NCI-H187 treated with DMSO at 0.1 percent for 48 hours (cell line): ENCODE data around the gene SLC22A13.
"Not testable (repeated sequence)": the region's sequence is repeated elsewhere in the genome, so short reads cannot be mapped to it uniquely, and the experiment has no call there.

Experiments used
- DNase-seq: peaks from one replicate; lab custom pipeline; 2025; lab: John Stamatoyannopoulos, UW

Gene SLC22A13

GRCh38 chr3:38306941-38307340 is 41.3 kb downstream of the SLC22A13 start:
- no peak for DNase-seq

GRCh38 chr3:38307599-38307998 is 42.0 kb downstream of the SLC22A13 start:
- DNase-seq = no peak

GRCh38 chr3:38308456-38308855 is 42.8 kb downstream of the SLC22A13 start:
- no peak for DNase-seq

GRCh38 chr3:38311476-38311875 is 45.9 kb downstream of the SLC22A13 start:
- no peak for DNase-seq

- no peak for DNase-seq
Measured at GRCh38 chr3:38311941-38312340, 46.3 kb downstream of the SLC22A13 start.

GRCh38 chr3:38312356-38312755 is 46.7 kb downstream of the SLC22A13 start:
- no peak for DNase-seq

- DNase-seq = no peak
Measured at GRCh38 chr3:38313263-38313662, 47.7 kb downstream of the SLC22A13 start.

GRCh38 chr3:38313695-38314094 is 48.1 kb downstream of the SLC22A13 start:
- no peak for DNase-seq

GRCh38 chr3:38314112-38314763 is 48.6 kb downstream of the SLC22A13 start:
- no peak for DNase-seq

- no peak for DNase-seq
Measured at GRCh38 chr3:38314764-38315487, 49.3 kb downstream of the SLC22A13 start.

GRCh38 chr3:38315488-38316230 is 50.0 kb downstream of the SLC22A13 start:
- no peak for DNase-seq

GRCh38 chr3:38316356-38317191 is 51.0 kb downstream of the SLC22A13 start:
- DNase-seq = no peak

- no peak for DNase-seq
Measured at GRCh38 chr3:38317192-38317759, 51.7 kb downstream of the SLC22A13 start.

- no peak for DNase-seq
Measured at GRCh38 chr3:38318766-38319671, 53.4 kb downstream of the SLC22A13 start.

- not testable (repeated sequence) for DNase-seq
Measured at GRCh38 chr3:38320638-38321037, 55.0 kb downstream of the SLC22A13 start.

- DNase-seq = no peak
Measured at GRCh38 chr3:38323060-38323459, 57.4 kb downstream of the SLC22A13 start.

GRCh38 chr3:38325256-38325655 is 59.6 kb downstream of the SLC22A13 start:
- DNase-seq = no peak

GRCh38 chr3:38327335-38328009 is 61.9 kb downstream of the SLC22A13 start:
- DNase-seq = no peak
